ENCODE measurements around the gene CMSS1.

DNA sequence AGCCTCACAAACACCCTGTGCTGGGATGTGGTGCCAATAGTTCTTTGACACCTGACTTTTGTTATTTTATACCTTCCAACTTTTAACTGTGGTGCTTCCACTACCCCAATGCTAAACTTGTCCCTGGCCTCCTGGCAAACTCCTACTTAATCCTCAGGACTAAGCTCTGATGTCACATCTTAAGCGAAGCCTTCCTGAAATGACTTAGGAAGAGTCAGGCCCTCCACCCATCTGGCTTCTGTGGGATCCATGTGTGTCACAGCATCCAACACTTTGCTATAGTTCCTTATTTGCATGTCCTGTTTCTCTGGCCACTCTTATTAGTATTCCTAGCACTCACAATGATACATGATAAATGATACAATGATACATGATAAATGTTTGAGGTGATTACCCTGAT is 163.5 kb downstream of the CMSS1 start:
- TF ChIP-seq, protein P1, sequence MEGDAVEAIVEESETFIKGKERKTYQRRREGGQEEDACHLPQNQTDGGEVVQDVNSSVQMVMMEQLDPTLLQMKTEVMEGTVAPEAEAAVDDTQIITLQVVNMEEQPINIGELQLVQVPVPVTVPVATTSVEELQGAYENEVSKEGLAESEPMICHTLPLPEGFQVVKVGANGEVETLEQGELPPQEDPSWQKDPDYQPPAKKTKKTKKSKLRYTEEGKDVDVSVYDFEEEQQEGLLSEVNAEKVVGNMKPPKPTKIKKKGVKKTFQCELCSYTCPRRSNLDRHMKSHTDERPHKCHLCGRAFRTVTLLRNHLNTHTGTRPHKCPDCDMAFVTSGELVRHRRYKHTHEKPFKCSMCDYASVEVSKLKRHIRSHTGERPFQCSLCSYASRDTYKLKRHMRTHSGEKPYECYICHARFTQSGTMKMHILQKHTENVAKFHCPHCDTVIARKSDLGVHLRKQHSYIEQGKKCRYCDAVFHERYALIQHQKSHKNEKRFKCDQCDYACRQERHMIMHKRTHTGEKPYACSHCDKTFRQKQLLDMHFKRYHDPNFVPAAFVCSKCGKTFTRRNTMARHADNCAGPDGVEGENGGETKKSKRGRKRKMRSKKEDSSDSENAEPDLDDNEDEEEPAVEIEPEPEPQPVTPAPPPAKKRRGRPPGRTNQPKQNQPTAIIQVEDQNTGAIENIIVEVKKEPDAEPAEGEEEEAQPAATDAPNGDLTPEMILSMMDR (IDR thresholded peaks at IDR 0.05), result no peak
- no peak for TF ChIP-seq POLR2A (IDR thresholded peaks at IDR 0.05)

Data from right lobe of liver (tissue), 4 donors.